ENCODE data around the gene TSHZ1. TPM values are rescaled to one million over a fixed set of nuclear protein-coding genes. Genes with fewer than 3 reads are reported as not detected.

TSHZ1 gene
- total RNA-seq, 1 experiment from 2014 or later = 5.7 TPM

GRCh38 chr18:75192899-75193298 is 17.7 kb upstream of the TSHZ1 start:
- no peaks in the 10 kb centered on the region for H3K36me3 ChIP-seq (ENCODE audit: insufficient read depth, low read length)
- no peaks in the 10 kb centered on the region for H4K20me1 ChIP-seq (ENCODE audit: insufficient read depth, low read depth, low read length)
- H3K4me2 ChIP-seq (ENCODE audit: low read depth, low read length, poor library complexity, severe bottlenecking) = no peak overlapping the region
- no peak overlapping the region for H3K4me3 ChIP-seq (ENCODE audit: low read length)
- DNase-seq = no peak
- no peaks in the 10 kb centered on the region for H3K79me2 ChIP-seq (ENCODE audit: low read length)
- no peaks in the 10 kb centered on the region for H3K9me2 ChIP-seq (replicated peaks; ENCODE audit: insufficient read depth, low read length)
- H3K9ac ChIP-seq (ENCODE audit: low read length) = no peak overlapping the region
- no peak overlapping the region for H3K27ac ChIP-seq (ENCODE audit: low read length)
- H3K4me1 ChIP-seq (ENCODE audit: low read length) = no peaks in the 10 kb centered on the region
- no peaks in the 10 kb centered on the region for H3K27me3 ChIP-seq (ENCODE audit: low read length)
- H3K9me3 ChIP-seq (ENCODE audit: low read length) = no peaks in the 10 kb centered on the region
- H2AFZ ChIP-seq (ENCODE audit: low read length) = no peak overlapping the region

- Histone ChIP-seq H3K9ac (ENCODE audit: low read length) (no peak overlapping the region), H3K27me3 (ENCODE audit: low read length) (no peaks in the 10 kb centered on the region), H3K9me3 (ENCODE audit: low read length) (no peaks in the 10 kb centered on the region), H3K4me3 (ENCODE audit: low read length) (no peak overlapping the region), H2AFZ (ENCODE audit: low read length) (no peak overlapping the region), H4K20me1 (ENCODE audit: insufficient read depth, low read depth, low read length) (0 out of 2 replicates have a peak, but pooled peaks cover 4% of the 10 kb centered on the region), H3K9me2 (replicated peaks; ENCODE audit: insufficient read depth, low read length) (no peaks in the 10 kb centered on the region), H3K27ac (ENCODE audit: low read length) (no peak overlapping the region), H3K4me1 (ENCODE audit: low read length) (no peaks in the 10 kb centered on the region), H3K36me3 (ENCODE audit: insufficient read depth, low read length) (no peaks in the 10 kb centered on the region), H3K79me2 (ENCODE audit: low read length) (no peaks in the 10 kb centered on the region), H3K4me2 (ENCODE audit: low read depth, low read length, poor library complexity, severe bottlenecking) (no peak overlapping the region)
- no peak for DNase-seq
Observed at GRCh38 chr18:75198036-75198435, 12.6 kb upstream of the TSHZ1 start.

- Histone ChIP-seq H3K4me2 (ENCODE audit: low read depth, low read length, poor library complexity, severe bottlenecking) (no peak overlapping the region), H3K4me1 (ENCODE audit: low read length) (no peaks in the 10 kb centered on the region), H3K9ac (ENCODE audit: low read length) (no peak overlapping the region), H4K20me1 (ENCODE audit: insufficient read depth, low read depth, low read length) (peaks cover 4% of the 10 kb centered on the region; the same call in 1 of the 2 replicates), H3K9me3 (ENCODE audit: low read length) (no peaks in the 10 kb centered on the region), H2AFZ (ENCODE audit: low read length) (no peak overlapping the region), H3K9me2 (replicated peaks; ENCODE audit: insufficient read depth, low read length) (no peaks in the 10 kb centered on the region), H3K79me2 (ENCODE audit: low read length) (no peaks in the 10 kb centered on the region), H3K27me3 (ENCODE audit: low read length) (no peaks in the 10 kb centered on the region), H3K36me3 (ENCODE audit: insufficient read depth, low read length) (no peaks in the 10 kb centered on the region), H3K4me3 (ENCODE audit: low read length) (no peak overlapping the region), H3K27ac (ENCODE audit: low read length) (no peak overlapping the region)
- no peak for DNase-seq
Observed at GRCh38 chr18:75199327-75199726, 11.3 kb upstream of the TSHZ1 start.

- Histone ChIP-seq H2AFZ (ENCODE audit: low read length) (no peak overlapping the region), H3K9me2 (replicated peaks; ENCODE audit: insufficient read depth, low read length) (no peaks in the 10 kb centered on the region), H3K4me2 (ENCODE audit: low read depth, low read length, poor library complexity, severe bottlenecking) (no peak overlapping the region), H4K20me1 (ENCODE audit: insufficient read depth, low read depth, low read length) (peaks cover 4% of the 10 kb centered on the region; the same call in 1 of the 2 replicates), H3K27me3 (ENCODE audit: low read length) (no peaks in the 10 kb centered on the region), H3K9me3 (ENCODE audit: low read length) (no peaks in the 10 kb centered on the region), H3K79me2 (ENCODE audit: low read length) (no peaks in the 10 kb centered on the region), H3K36me3 (ENCODE audit: insufficient read depth, low read length) (no peaks in the 10 kb centered on the region), H3K4me3 (ENCODE audit: low read length) (no peak overlapping the region), H3K27ac (ENCODE audit: low read length) (no peak overlapping the region), H3K4me1 (ENCODE audit: low read length) (no peaks in the 10 kb centered on the region), H3K9ac (ENCODE audit: low read length) (no peak overlapping the region)
- DNase-seq = no peak
Observed at GRCh38 chr18:75200071-75200470, 10.5 kb upstream of the TSHZ1 start.

GRCh38 chr18:75200605-75201280 is 9.9 kb upstream of the TSHZ1 start:
- H3K9me3 ChIP-seq (ENCODE audit: low read length) = no peaks in the 10 kb centered on the region
- no peaks in the 10 kb centered on the region for H3K79me2 ChIP-seq (ENCODE audit: low read length)
- no peak overlapping the region for H3K27ac ChIP-seq (ENCODE audit: low read length)
- no peak overlapping the region for H2AFZ ChIP-seq (ENCODE audit: low read length)
- DNase-seq = no peak
- H3K27me3 ChIP-seq (ENCODE audit: low read length) = no peaks in the 10 kb centered on the region
- H3K4me2 ChIP-seq (ENCODE audit: low read depth, low read length, poor library complexity, severe bottlenecking) = no peak overlapping the region
- no peaks in the 10 kb centered on the region for H3K4me1 ChIP-seq (ENCODE audit: low read length)
- peaks cover 5% of the 10 kb centered on the region; the same call in 1 of the 2 replicates for H4K20me1 ChIP-seq (ENCODE audit: insufficient read depth, low read depth, low read length)
- H3K4me3 ChIP-seq (ENCODE audit: low read length) = no peak overlapping the region
- H3K36me3 ChIP-seq (ENCODE audit: insufficient read depth, low read length) = no peaks in the 10 kb centered on the region
- no peak overlapping the region for H3K9ac ChIP-seq (ENCODE audit: low read length)
- no peaks in the 10 kb centered on the region for H3K9me2 ChIP-seq (replicated peaks; ENCODE audit: insufficient read depth, low read length)

GRCh38 chr18:75201282-75202270 is 9.0 kb upstream of the TSHZ1 start:
- Histone ChIP-seq H3K27ac (ENCODE audit: low read length) (no peak overlapping the region), H3K4me2 (ENCODE audit: low read depth, low read length, poor library complexity, severe bottlenecking) (no peak overlapping the region), H3K27me3 (ENCODE audit: low read length) (no peaks in the 10 kb centered on the region), H3K79me2 (ENCODE audit: low read length) (no peaks in the 10 kb centered on the region), H2AFZ (ENCODE audit: low read length) (no peak overlapping the region), H4K20me1 (ENCODE audit: insufficient read depth, low read depth, low read length) (peaks cover 13% of the 10 kb centered on the region), H3K9me3 (ENCODE audit: low read length) (no peaks in the 10 kb centered on the region), H3K9me2 (replicated peaks; ENCODE audit: insufficient read depth, low read length) (no peaks in the 10 kb centered on the region), H3K36me3 (ENCODE audit: insufficient read depth, low read length) (no peaks in the 10 kb centered on the region), H3K4me3 (ENCODE audit: low read length) (no peak overlapping the region), H3K9ac (ENCODE audit: low read length) (no peak overlapping the region), H3K4me1 (ENCODE audit: low read length) (no peaks in the 10 kb centered on the region)
- no peak for DNase-seq

- Histone ChIP-seq H3K27me3 (ENCODE audit: low read length) (no peaks in the 10 kb centered on the region), H3K4me3 (ENCODE audit: low read length) (no peak overlapping the region), H2AFZ (ENCODE audit: low read length) (no peak overlapping the region), H3K27ac (ENCODE audit: low read length) (no peak overlapping the region), H3K79me2 (ENCODE audit: low read length) (no peaks in the 10 kb centered on the region), H3K9ac (ENCODE audit: low read length) (no peak overlapping the region), H3K36me3 (ENCODE audit: insufficient read depth, low read length) (no peaks in the 10 kb centered on the region), H3K4me1 (ENCODE audit: low read length) (peaks cover 5% of the 10 kb centered on the region), H3K9me3 (ENCODE audit: low read length) (no peaks in the 10 kb centered on the region), H3K9me2 (replicated peaks; ENCODE audit: insufficient read depth, low read length) (no peaks in the 10 kb centered on the region), H4K20me1 (ENCODE audit: insufficient read depth, low read depth, low read length) (peaks cover 26% of the 10 kb centered on the region), H3K4me2 (ENCODE audit: low read depth, low read length, poor library complexity, severe bottlenecking) (no peak overlapping the region)
- DNase-seq = no peak
Observed at GRCh38 chr18:75202696-75203365, 7.8 kb upstream of the TSHZ1 start.

Measured in Karpas-422 (cell line).